Vagina (tissue), 2 donors: ENCODE data around the gene FOXS1. TPM values are rescaled to one million over a fixed set of nuclear protein-coding genes. Genes with fewer than 3 reads are reported as not detected.
"Not testable (repeated sequence)": the region's sequence is repeated elsewhere in the genome, so short reads cannot be mapped to it uniquely, and the experiment has no call there.

Experiments used
- DNase-seq, 2 donors: peaks; one replicate each; pipeline ENCODE4 v3.0.0-alpha.2; 2017; ENCODE audit errors: extremely low spot score in 2 of 2
- H3K27ac ChIP-seq: fragments of 200-600 bp; sonication (generic); one replicate; pipeline ENCODE4 v1.5.1; 2019
- H3K27me3 ChIP-seq: fragments of 200-600 bp; sonication (generic); one replicate; pipeline ENCODE4 v1.5.1; 2019
- H3K36me3 ChIP-seq, 2 donors: fragments of 200-600 bp; sonication (generic); one replicate each; pipeline ENCODE4 v1.5.1; 2017 to 2019
- H3K4me1 ChIP-seq: fragments of 200-600 bp; sonication (generic); one replicate; pipeline ENCODE4 v1.5.1; 2019
- H3K4me3 ChIP-seq, 2 donors: fragments of 200-600 bp; sonication (generic); 1 replicate in 1 of 2; 2 replicates in 1 of 2; pipeline ENCODE4 v1.5.1; 2016 to 2019
- H3K9me3 ChIP-seq: fragments of 200-600 bp; sonication (generic); one replicate; pipeline ENCODE4 v1.5.1; 2019
- POLR2A ChIP-seq, 2 donors: fragments of 450-650 bp; IDR thresholded peaks; one replicate each; pipeline ENCODE4 v1.6.1; 2017; ENCODE audit warnings: antibody characterized with exemption in 2 of 2, mild to moderate bottlenecking in 2 of 2, moderate library complexity in 2 of 2
- POLR2AphosphoS5 ChIP-seq, 2 donors: sonication (generic); formaldehyde crosslinking; IDR thresholded peaks; one replicate each; pipeline ENCODE4 v1.9.0; 2017; ENCODE audit warnings: antibody characterized with exemption in 2 of 2, mild to moderate bottlenecking in 2 of 2, low read depth in 1 of 2; ENCODE audit not compliant: insufficient read depth in 1 of 2
- intact Hi-C: fragments of 100-400 bp; cut with DNase I; formaldehyde crosslinking; loops from one replicate; pipeline ENCODE4 v1.15.1; 2023
- total RNA-seq: library from RNA; depleted of rRNA; stranded (reverse); fragments of >200 nt; gene quantifications from one replicate; pipeline ENCODE4 v1.2.3, GENCODE V29; 2016
- TF ChIP-seq, protein P1 (sequence below), 3 experiments: fragments of 450-650 bp in 2 of 3; fragments of 200-600 bp in 1 of 3; sonication (generic) in 1 of 3; IDR thresholded peaks; one replicate each; pipeline ENCODE4 v1.5.1; 2017 to 2019; ENCODE audit warnings: antibody characterized with exemption in 3 of 3, mild to moderate bottlenecking in 2 of 3, moderate library complexity in 2 of 3

FOXS1 gene
- total RNA-seq, 1 donor from 2014 or later: not detected

DNA sequence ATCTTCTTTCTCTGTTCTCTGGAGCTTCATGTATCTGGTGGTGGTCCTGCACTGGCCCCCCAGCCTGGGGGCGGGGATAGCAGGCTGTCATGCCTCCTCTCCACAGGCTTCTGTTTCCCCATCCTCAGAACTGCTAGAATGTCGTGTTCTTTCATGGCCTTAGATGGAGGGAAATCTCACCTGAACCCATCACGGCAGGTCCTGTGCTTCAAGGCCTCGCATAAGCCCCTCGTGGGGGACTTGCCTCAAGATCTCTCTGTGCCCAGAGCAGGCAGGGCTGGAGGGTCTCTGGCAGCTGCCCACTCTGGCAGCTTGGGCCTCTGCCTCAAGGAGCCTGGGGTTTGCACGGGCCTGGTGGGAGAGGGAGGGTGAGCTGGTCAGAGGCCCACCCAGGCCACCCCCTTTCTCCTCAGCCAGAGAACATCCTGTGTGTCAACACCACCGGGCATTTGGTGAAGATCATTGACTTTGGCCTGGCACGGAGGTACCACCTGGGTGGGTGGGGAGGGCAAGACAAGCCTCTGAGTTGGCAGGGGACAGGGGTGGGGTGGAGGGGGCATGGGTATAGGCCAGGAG, 14.9 kb downstream of the FOXS1 start:
- H3K4me3 ChIP-seq: no peak overlapping the region
- TF ChIP-seq POLR2AphosphoS5 (IDR thresholded peaks at IDR 0.05; ENCODE audit: insufficient read depth in 1 of 2, low read depth in 1 of 2): no peak
- TF ChIP-seq, protein P1, sequence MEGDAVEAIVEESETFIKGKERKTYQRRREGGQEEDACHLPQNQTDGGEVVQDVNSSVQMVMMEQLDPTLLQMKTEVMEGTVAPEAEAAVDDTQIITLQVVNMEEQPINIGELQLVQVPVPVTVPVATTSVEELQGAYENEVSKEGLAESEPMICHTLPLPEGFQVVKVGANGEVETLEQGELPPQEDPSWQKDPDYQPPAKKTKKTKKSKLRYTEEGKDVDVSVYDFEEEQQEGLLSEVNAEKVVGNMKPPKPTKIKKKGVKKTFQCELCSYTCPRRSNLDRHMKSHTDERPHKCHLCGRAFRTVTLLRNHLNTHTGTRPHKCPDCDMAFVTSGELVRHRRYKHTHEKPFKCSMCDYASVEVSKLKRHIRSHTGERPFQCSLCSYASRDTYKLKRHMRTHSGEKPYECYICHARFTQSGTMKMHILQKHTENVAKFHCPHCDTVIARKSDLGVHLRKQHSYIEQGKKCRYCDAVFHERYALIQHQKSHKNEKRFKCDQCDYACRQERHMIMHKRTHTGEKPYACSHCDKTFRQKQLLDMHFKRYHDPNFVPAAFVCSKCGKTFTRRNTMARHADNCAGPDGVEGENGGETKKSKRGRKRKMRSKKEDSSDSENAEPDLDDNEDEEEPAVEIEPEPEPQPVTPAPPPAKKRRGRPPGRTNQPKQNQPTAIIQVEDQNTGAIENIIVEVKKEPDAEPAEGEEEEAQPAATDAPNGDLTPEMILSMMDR (IDR thresholded peaks at IDR 0.05): no peak
- TF ChIP-seq POLR2A (IDR thresholded peaks at IDR 0.05): no peak
- H3K27ac ChIP-seq: no peak overlapping the region
- no peaks in the 10 kb centered on the region for H3K27me3 ChIP-seq
- intact Hi-C loops: no loop called here
- no peak for DNase-seq
- no peaks in the 10 kb centered on the region for H3K9me3 ChIP-seq
- no peaks in the 10 kb centered on the region for H3K36me3 ChIP-seq
- peaks cover 3% of the 10 kb centered on the region for H3K4me1 ChIP-seq

DNA sequence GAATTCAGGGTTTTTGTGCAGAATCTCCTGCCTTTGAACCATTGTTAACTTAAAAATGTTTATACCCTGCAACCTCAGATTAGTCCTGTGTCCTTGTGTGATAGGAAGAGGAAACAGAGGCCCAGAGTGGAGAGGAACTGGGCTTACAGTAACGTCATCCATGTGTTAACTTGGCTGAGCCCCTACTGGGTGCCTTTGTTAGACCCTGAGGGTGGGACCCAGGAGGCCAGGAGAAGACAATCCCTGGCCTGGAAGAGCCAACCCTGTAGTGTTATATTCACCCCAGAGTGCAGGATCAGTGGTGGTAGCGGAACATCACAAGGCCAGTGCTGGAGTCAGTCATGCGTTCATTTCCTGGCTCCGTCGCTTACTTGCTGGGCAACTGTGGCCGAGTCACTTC, 15.7 kb downstream of the FOXS1 start:
- Histone ChIP-seq H3K9me3 (no peaks in the 10 kb centered on the region), H3K27me3 (no peaks in the 10 kb centered on the region), H3K4me3 (no peak overlapping the region), H3K36me3 (no peaks in the 10 kb centered on the region), H3K4me1 (no peaks in the 10 kb centered on the region), H3K27ac (no peak overlapping the region)
- DNase-seq: no peak
- intact Hi-C loops: loop anchor here (10.0 kb wide), 1 partner anchor 205 kb away; no protein-coding TSS in a partner anchor
- TF ChIP-seq, protein P1 (IDR thresholded peaks at IDR 0.05): no peak
- TF ChIP-seq POLR2AphosphoS5 (IDR thresholded peaks at IDR 0.05; ENCODE audit: insufficient read depth in 1 of 2, low read depth in 1 of 2) (no peak), POLR2A (IDR thresholded peaks at IDR 0.05) (no peak)

DNA sequence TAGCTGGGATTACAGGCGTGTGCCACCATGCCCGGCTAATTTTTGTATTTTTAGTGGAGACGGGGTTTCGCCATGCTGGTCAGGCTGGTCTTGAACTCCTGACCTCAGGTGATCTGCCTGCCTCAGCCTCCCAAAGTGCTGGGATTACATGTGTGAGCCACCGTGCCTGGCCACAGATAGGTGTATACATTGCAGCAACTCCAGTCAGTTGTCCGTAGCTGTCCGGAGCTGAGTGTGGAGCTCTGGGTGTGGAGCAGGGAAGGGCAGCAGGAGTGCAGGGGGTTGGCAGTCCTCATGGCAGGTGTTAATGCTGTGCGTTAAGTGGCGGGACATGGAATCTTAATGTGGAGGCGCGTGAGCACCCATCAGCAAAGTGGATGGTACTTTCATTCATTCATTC, 17.4 kb downstream of the FOXS1 start:
- not testable (repeated sequence) for H3K27ac ChIP-seq, H3K4me3 ChIP-seq, H3K4me1 ChIP-seq, H3K36me3 ChIP-seq, H3K27me3 ChIP-seq, DNase-seq, H3K9me3 ChIP-seq
- intact Hi-C loops: loop anchor here (10.0 kb wide), 1 partner anchor 207 kb away; no protein-coding TSS in a partner anchor

DNA sequence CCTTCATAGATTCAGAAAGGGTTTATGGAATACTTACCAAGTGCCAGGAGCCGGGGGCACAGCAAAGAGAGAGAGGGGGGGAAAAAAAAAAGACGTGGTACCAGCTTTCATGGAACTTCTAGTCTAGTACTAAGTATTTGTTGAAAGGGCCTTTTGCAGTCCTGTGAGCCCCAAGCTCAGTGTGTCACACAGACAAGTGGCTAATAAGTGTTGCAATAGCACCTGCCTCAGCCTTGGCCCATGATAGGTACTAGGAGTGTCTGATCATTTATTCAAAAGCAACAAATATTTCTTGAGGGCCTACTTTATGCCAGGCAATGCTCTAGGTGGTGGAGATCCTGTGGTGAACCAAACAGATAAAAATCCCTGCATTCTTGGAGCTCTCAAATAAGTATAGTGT, 18.3 kb downstream of the FOXS1 start:
- Histone ChIP-seq H3K36me3 (no peaks in the 10 kb centered on the region), H3K9me3 (no peaks in the 10 kb centered on the region), H3K4me3 (no peak overlapping the region), H3K27me3 (no peaks in the 10 kb centered on the region), H3K27ac (no peak overlapping the region), H3K4me1 (peaks cover 13% of the 10 kb centered on the region)
- TF ChIP-seq POLR2A (IDR thresholded peaks at IDR 0.05) (no peak), POLR2AphosphoS5 (IDR thresholded peaks at IDR 0.05; ENCODE audit: insufficient read depth in 1 of 2, low read depth in 1 of 2) (no peak)
- TF ChIP-seq, protein P1 (IDR thresholded peaks at IDR 0.05): no peak
- intact Hi-C loops: loop anchor here (10.0 kb wide), 1 partner anchor 208 kb away; no protein-coding TSS in a partner anchor
- no peak for DNase-seq

DNA sequence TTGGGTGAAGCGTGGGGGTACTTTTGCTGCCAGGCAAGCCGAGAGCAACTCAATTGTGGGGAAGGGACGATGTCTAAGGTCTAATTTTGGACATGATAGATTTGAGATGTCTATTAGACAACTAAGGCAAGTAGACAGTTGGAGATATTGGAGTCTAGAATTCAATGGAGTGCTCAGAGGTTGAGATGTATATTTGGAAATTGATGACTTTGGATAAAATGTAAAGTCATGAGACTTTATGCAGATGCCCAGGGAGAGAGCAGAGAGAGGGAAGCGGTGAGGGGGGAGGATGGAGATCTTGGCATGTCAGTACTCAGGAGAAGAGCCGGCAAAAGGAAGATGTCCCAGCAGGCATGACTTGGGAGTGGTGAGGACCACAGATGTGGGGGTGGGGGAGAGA, 19.3 kb downstream of the FOXS1 start:
- Histone ChIP-seq H3K4me1 (peaks cover 13% of the 10 kb centered on the region), H3K36me3 (no peaks in the 10 kb centered on the region), H3K4me3 (no peak overlapping the region), H3K27ac (no peak overlapping the region), H3K9me3 (no peaks in the 10 kb centered on the region), H3K27me3 (no peaks in the 10 kb centered on the region)
- DNase-seq: no peak
- TF ChIP-seq, protein P1 (IDR thresholded peaks at IDR 0.05): no peak
- TF ChIP-seq POLR2A (IDR thresholded peaks at IDR 0.05): no peak
- no peak for TF ChIP-seq POLR2AphosphoS5 (IDR thresholded peaks at IDR 0.05; ENCODE audit: insufficient read depth in 1 of 2, low read depth in 1 of 2)
- intact Hi-C loops: loop anchor here (10.0 kb wide), 1 partner anchor 209 kb away; no protein-coding TSS in a partner anchor
